ENCODE data around the gene POLR1A.
A peak's percentile ranks its signal among the peaks of the same experiment; 100 is the strongest.

POLR1A gene

GRCh38 chr2:86019121-86019520 is 86.6 kb downstream of the POLR1A start:
- DNase-seq = no peak

GRCh38 chr2:86017901-86018896 is 87.5 kb downstream of the POLR1A start:
- peak; percentile 53 to 86 for DNase-seq

- DNase-seq = no peak
Measured at GRCh38 chr2:86016581-86016980, 89.1 kb downstream of the POLR1A start.

GRCh38 chr2:86015699-86016098 is 90.0 kb downstream of the POLR1A start:
- no peak for DNase-seq

GRCh38 chr2:86015006-86015405 is 90.7 kb downstream of the POLR1A start:
- DNase-seq = no peak

- no peak for DNase-seq
Measured at GRCh38 chr2:86014493-86014892, 91.2 kb downstream of the POLR1A start.

- no peak for DNase-seq
Measured at GRCh38 chr2:86012007-86012712, 93.5 kb downstream of the POLR1A start.

GRCh38 chr2:86011449-86011941 is 94.2 kb downstream of the POLR1A start:
- DNase-seq = no peak

GRCh38 chr2:86010083-86010482 is 95.6 kb downstream of the POLR1A start:
- no peak for DNase-seq

GRCh38 chr2:86006524-86006923 is 99.2 kb downstream of the POLR1A start:
- no peak for DNase-seq

GRCh38 chr2:86003967-86004366 is 101.7 kb downstream of the POLR1A start:
- no peak for DNase-seq

GRCh38 chr2:86003104-86003503 is 102.6 kb downstream of the POLR1A start:
- DNase-seq = peak in 1 of 2 donors; percentile 33

- no peak for DNase-seq
Measured at GRCh38 chr2:86002375-86002774, 103.3 kb downstream of the POLR1A start.

GRCh38 chr2:86001326-86001725 is 104.4 kb downstream of the POLR1A start:
- DNase-seq = no peak

GRCh38 chr2:86000938-86001312 is 104.8 kb downstream of the POLR1A start:
- DNase-seq = no peak

GRCh38 chr2:86000131-86000937 is 105.4 kb downstream of the POLR1A start:
- peak; percentile 63 to 69 for DNase-seq

- DNase-seq = peak; percentile 66 to 72
Measured at GRCh38 chr2:85999061-85999831, 106.4 kb downstream of the POLR1A start.

GRCh38 chr2:85998071-85998991 is 107.4 kb downstream of the POLR1A start:
- peak in 1 of 2 donors; percentile 20 for DNase-seq

GRCh38 chr2:85997017-85997970 is 108.4 kb downstream of the POLR1A start:
- DNase-seq = no peak

- DNase-seq = no peak
Measured at GRCh38 chr2:85996591-85996990, 109.1 kb downstream of the POLR1A start.

All from inflammatory macrophage treated with lipopolysaccharide for 1 hour (primary cell).